Hepatocyte (in vitro differentiated cells): ENCODE measurements around the gene SLC25A25.
"Not testable (repeated sequence)": the region's sequence is repeated elsewhere in the genome, so short reads cannot be mapped to it uniquely, and the experiment has no call there.

Experiments used
- EZH2phosphoT487 ChIP-seq: fragments of 200-600 bp; sonication (generic); IDR thresholded peaks from one replicate; pipeline ENCODE4 v1.6.1; 2018; ENCODE audit warnings: antibody characterized with exemption, mild to moderate bottlenecking, low read depth, moderate library complexity; ENCODE audit not compliant: unreplicated experiment, severe bottlenecking
- TF ChIP-seq, protein P1 (sequence below): fragments of 200-600 bp; sonication (generic); IDR thresholded peaks from 2 replicates; pipeline ENCODE4 v1.5.1; 2016; ENCODE audit warnings: antibody characterized with exemption, mild to moderate bottlenecking; ENCODE audit not compliant: poor library complexity

DNA sequence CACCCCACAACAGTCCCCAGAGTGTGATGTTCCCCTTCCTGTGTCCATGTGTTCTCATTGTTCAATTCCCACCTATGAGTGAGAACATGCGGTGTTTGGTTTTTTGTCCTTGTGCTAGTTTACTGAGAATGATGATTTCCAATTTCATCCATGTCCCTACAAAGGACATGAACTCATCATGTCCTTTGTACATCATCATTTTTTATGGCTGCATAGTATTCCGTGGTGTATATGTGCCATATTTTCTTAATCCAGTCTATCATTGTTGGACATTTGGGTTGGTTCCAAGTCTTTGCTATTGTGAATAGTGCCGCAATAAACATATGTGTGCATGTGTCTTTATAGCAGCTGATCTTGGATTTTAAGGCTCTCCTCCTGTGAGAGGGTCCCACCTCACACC is 27.2 kb upstream of the SLC25A25 start:
- TF ChIP-seq EZH2phosphoT487: not testable (repeated sequence)
- TF ChIP-seq, protein P1, sequence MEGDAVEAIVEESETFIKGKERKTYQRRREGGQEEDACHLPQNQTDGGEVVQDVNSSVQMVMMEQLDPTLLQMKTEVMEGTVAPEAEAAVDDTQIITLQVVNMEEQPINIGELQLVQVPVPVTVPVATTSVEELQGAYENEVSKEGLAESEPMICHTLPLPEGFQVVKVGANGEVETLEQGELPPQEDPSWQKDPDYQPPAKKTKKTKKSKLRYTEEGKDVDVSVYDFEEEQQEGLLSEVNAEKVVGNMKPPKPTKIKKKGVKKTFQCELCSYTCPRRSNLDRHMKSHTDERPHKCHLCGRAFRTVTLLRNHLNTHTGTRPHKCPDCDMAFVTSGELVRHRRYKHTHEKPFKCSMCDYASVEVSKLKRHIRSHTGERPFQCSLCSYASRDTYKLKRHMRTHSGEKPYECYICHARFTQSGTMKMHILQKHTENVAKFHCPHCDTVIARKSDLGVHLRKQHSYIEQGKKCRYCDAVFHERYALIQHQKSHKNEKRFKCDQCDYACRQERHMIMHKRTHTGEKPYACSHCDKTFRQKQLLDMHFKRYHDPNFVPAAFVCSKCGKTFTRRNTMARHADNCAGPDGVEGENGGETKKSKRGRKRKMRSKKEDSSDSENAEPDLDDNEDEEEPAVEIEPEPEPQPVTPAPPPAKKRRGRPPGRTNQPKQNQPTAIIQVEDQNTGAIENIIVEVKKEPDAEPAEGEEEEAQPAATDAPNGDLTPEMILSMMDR: not testable (repeated sequence)
